ENCODE data around the gene OMP.
"Not testable (repeated sequence)": the region's sequence is repeated elsewhere in the genome, so short reads cannot be mapped to it uniquely, and the experiment has no call there.

OMP gene

GRCh38 chr11:77058900-77059299 lies 43.7 kb upstream of the OMP start:
- no peak overlapping the region for H3K4me3 ChIP-seq (replicated peaks; ENCODE audit: insufficient read depth, low read length)
- H3K27ac ChIP-seq (replicated peaks): no peak overlapping the region
- H3K27me3 ChIP-seq (ENCODE audit: insufficient read depth, poor library complexity, severe bottlenecking): no peaks in the 10 kb centered on the region
- DNase-seq (ENCODE audit: low read depth in 1 of 2, low spot score in 1 of 2): no peak
- TF ChIP-seq POLR2AphosphoS5 (IDR thresholded peaks at IDR 0.05; ENCODE audit: low read depth): no peak
- TF ChIP-seq SPI1 (IDR thresholded peaks at IDR 0.05; ENCODE audit: borderline replicate concordance, low read depth): no peak
- no peak for TF ChIP-seq REST (IDR thresholded peaks at IDR 0.05; ENCODE audit: insufficient replicate concordance, low read depth)
- TF ChIP-seq GABPA (IDR thresholded peaks at IDR 0.05; ENCODE audit: low read depth): no peak
- TF ChIP-seq CTCF (IDR thresholded peaks at IDR 0.05; ENCODE audit: insufficient read depth, low read length): no peak

GRCh38 chr11:77059806-77060205 lies 42.8 kb upstream of the OMP start:
- no peak for TF ChIP-seq GABPA (IDR thresholded peaks at IDR 0.05; ENCODE audit: low read depth)
- TF ChIP-seq POLR2AphosphoS5 (IDR thresholded peaks at IDR 0.05; ENCODE audit: low read depth): no peak
- no peak for TF ChIP-seq CTCF (IDR thresholded peaks at IDR 0.05; ENCODE audit: insufficient read depth, low read length)
- TF ChIP-seq SPI1 (IDR thresholded peaks at IDR 0.05; ENCODE audit: borderline replicate concordance, low read depth): no peak
- no peak for TF ChIP-seq REST (IDR thresholded peaks at IDR 0.05; ENCODE audit: insufficient replicate concordance, low read depth)
- Histone ChIP-seq H3K4me3 (replicated peaks; ENCODE audit: insufficient read depth, low read length) (no peak overlapping the region), H3K27me3 (ENCODE audit: insufficient read depth, poor library complexity, severe bottlenecking) (no peaks in the 10 kb centered on the region), H3K27ac (replicated peaks) (no peak overlapping the region)
- DNase-seq (ENCODE audit: low read depth in 1 of 2, low spot score in 1 of 2): no peak

- Histone ChIP-seq H3K4me3 (replicated peaks; ENCODE audit: insufficient read depth, low read length) (no peak overlapping the region), H3K27me3 (ENCODE audit: insufficient read depth, poor library complexity, severe bottlenecking) (peaks cover under 1% of the 10 kb centered on the region), H3K27ac (replicated peaks) (no peak overlapping the region)
- DNase-seq (ENCODE audit: low read depth in 1 of 2, low spot score in 1 of 2): no peak
- TF ChIP-seq GABPA (IDR thresholded peaks at IDR 0.05; ENCODE audit: low read depth): no peak
- TF ChIP-seq REST (IDR thresholded peaks at IDR 0.05; ENCODE audit: insufficient replicate concordance, low read depth): no peak
- TF ChIP-seq SPI1 (IDR thresholded peaks at IDR 0.05; ENCODE audit: borderline replicate concordance, low read depth): no peak
- TF ChIP-seq CTCF (IDR thresholded peaks at IDR 0.05; ENCODE audit: insufficient read depth, low read length): no peak
- no peak for TF ChIP-seq POLR2AphosphoS5 (IDR thresholded peaks at IDR 0.05; ENCODE audit: low read depth)
These were observed 42.4 kb upstream of the OMP start for GRCh38 chr11:77060234-77060633.

GRCh38 chr11:77061258-77061657 lies 41.4 kb upstream of the OMP start:
- not testable (repeated sequence) for H3K4me3 ChIP-seq (replicated peaks; ENCODE audit: insufficient read depth, low read length); H3K27me3 ChIP-seq (ENCODE audit: insufficient read depth, poor library complexity, severe bottlenecking); H3K27ac ChIP-seq (replicated peaks); DNase-seq (ENCODE audit: low read depth in 1 of 2, low spot score in 1 of 2)

Data from HL-60 (cell line).